Stimulated activated CD8-positive, alpha-beta memory T cell treated with anti-CD3 and anti-CD28 coated beads, Interleukin-15, amount 100 ng/mL, for 48 hours (primary cell): ENCODE data around the gene BBS1.
"Not testable (repeated sequence)": the region's sequence is repeated elsewhere in the genome, so short reads cannot be mapped to it uniquely, and the experiment has no call there.

Experiments
- DNase-seq, 2 donors: peaks; one replicate each; pipeline ENCODE4 v3.0.0-alpha.2; 2020; ENCODE audit warnings: low read depth in 2 of 2

Gene BBS1

GRCh38 chr11:66524304-66525040, 14.0 kb downstream of the BBS1 start:
- DNase-seq = no peak

- DNase-seq = no peak
Observed at GRCh38 chr11:66529069-66529468, 18.6 kb downstream of the BBS1 start.

GRCh38 chr11:66529655-66530054, 19.2 kb downstream of the BBS1 start:
- DNase-seq = no peak

- DNase-seq = no peak
Observed at GRCh38 chr11:66530927-66531709, 20.7 kb downstream of the BBS1 start.

GRCh38 chr11:66531841-66532240, 21.4 kb downstream of the BBS1 start:
- DNase-seq = no peak

- no peak for DNase-seq
Observed at GRCh38 chr11:66532784-66533183, 22.3 kb downstream of the BBS1 start.

- DNase-seq = no peak
Observed at GRCh38 chr11:66539170-66539869, 28.9 kb downstream of the BBS1 start.

- no peak for DNase-seq
Observed at GRCh38 chr11:66539870-66540213, 29.4 kb downstream of the BBS1 start.

GRCh38 chr11:66540598-66540997, 30.2 kb downstream of the BBS1 start:
- DNase-seq = not testable (repeated sequence)

- DNase-seq = no peak
Observed at GRCh38 chr11:66541892-66542291, 31.5 kb downstream of the BBS1 start.

GRCh38 chr11:66542362-66542761, 31.9 kb downstream of the BBS1 start:
- DNase-seq = no peak

- DNase-seq = peak; percentile 50 to 55
Observed at GRCh38 chr11:66543263-66544107, 33.0 kb downstream of the BBS1 start.

GRCh38 chr11:66544952-66545351, 34.5 kb downstream of the BBS1 start:
- not testable (repeated sequence) for DNase-seq

GRCh38 chr11:66545701-66546367, 35.4 kb downstream of the BBS1 start, which contains the start of gene ZDHHC24:
Gene ZDHHC24 (minus strand): TSS chr11:66546048. CDS start chr11:66546003, 45 bp downstream.
- DNase-seq = peak; percentile 88 to 93

GRCh38 chr11:66546368-66546965, 36.0 kb downstream of the BBS1 start, which contains the start of gene ACTN3:
Gene ACTN3 (plus strand): TSS chr11:66546903. CDS start chr11:66546938, 35 bp downstream.
- DNase-seq = no peak

- DNase-seq = no peak
Observed at GRCh38 chr11:66546966-66547661, 36.7 kb downstream of the BBS1 start.

- DNase-seq = no peak
Observed at GRCh38 chr11:66547662-66548009, 37.2 kb downstream of the BBS1 start.

GRCh38 chr11:66548041-66548440, 37.6 kb downstream of the BBS1 start:
- no peak for DNase-seq

- DNase-seq = no peak
Observed at GRCh38 chr11:66548774-66549630, 38.6 kb downstream of the BBS1 start.
